C4-2B (cell line): Measurements from ENCODE around the gene SLC28A1.

ENCODE experiments used
- H3K27ac ChIP-seq: fragments of 450-650 bp; 2 replicates; pipeline ENCODE4 v1.5.1; 2017
- CTCF ChIP-seq: fragments of 450-650 bp; conservative IDR thresholded peaks from 2 replicates; pipeline ENCODE4 v1.5.1; 2017; ENCODE audit warnings: mild to moderate bottlenecking
- ZFX ChIP-seq: fragments of 450-650 bp; IDR thresholded peaks from 2 replicates; pipeline ENCODE4 v1.6.1; 2017

SLC28A1 gene

GRCh38 chr15:84855765-84856164, 28.7 kb upstream of the SLC28A1 start:
- no peak for TF ChIP-seq ZFX
- no peak for TF ChIP-seq CTCF
- H3K27ac ChIP-seq: peak overlapping the region; percentile 89

- TF ChIP-seq CTCF (no peak), ZFX (no peak)
- peak overlapping the region; percentile 89 for H3K27ac ChIP-seq
Measured at GRCh38 chr15:84856731-84857417, 27.6 kb upstream of the SLC28A1 start.

- no peak for TF ChIP-seq CTCF
- TF ChIP-seq ZFX: no peak
- peak overlapping the region; percentile 89 for H3K27ac ChIP-seq
Measured at GRCh38 chr15:84857418-84858004, 27.0 kb upstream of the SLC28A1 start.

GRCh38 chr15:84858231-84858630, 26.2 kb upstream of the SLC28A1 start:
- no peak for TF ChIP-seq ZFX
- TF ChIP-seq CTCF: no peak
- peak overlapping the region; percentile 89 for H3K27ac ChIP-seq

- peak overlapping the region; percentile 89 for H3K27ac ChIP-seq
- no peak for TF ChIP-seq ZFX
- TF ChIP-seq CTCF: no peak
Measured at GRCh38 chr15:84859144-84859543, 25.3 kb upstream of the SLC28A1 start.

- no peak for TF ChIP-seq ZFX
- TF ChIP-seq CTCF: no peak
- peak overlapping the region; percentile 89 for H3K27ac ChIP-seq
Measured at GRCh38 chr15:84859651-84860050, 24.8 kb upstream of the SLC28A1 start.

- no peak overlapping the region for H3K27ac ChIP-seq
- no peak for TF ChIP-seq ZFX
- TF ChIP-seq CTCF: no peak
Measured at GRCh38 chr15:84861781-84862180, 22.7 kb upstream of the SLC28A1 start.
